HG03025 (cell line): Measurements from ENCODE around the gene LPIN1.

Source experiments
- ATAC-seq: cut with Tn5 transposase; IDR thresholded peaks from one replicate; pipeline ENCODE4 v1.9.1; 2021; ENCODE audit warnings: mild to moderate bottlenecking, moderate library complexity; ENCODE audit not compliant: unreplicated experiment, low FRiP score

Gene LPIN1

GRCh38 chr2:11746376-11746806 lies at the start of gene LPIN1:
TSS of gene LPIN1 (plus strand) at chr2:11746632. CDS start at chr2:11765542, 18,910 bp downstream.
- ATAC-seq: peak; percentile 46

GRCh38 chr2:11696736-11697102 lies 49.7 kb upstream of the LPIN1 start:
- ATAC-seq: no peak

GRCh38 chr2:11697103-11697871 lies 49.1 kb upstream of the LPIN1 start:
- ATAC-seq: no peak

- ATAC-seq: no peak
Measured at GRCh38 chr2:11698009-11698922, 48.2 kb upstream of the LPIN1 start.

- no peak for ATAC-seq
Measured at GRCh38 chr2:11699686-11700670, 46.5 kb upstream of the LPIN1 start.

- ATAC-seq: no peak
Measured at GRCh38 chr2:11701206-11701605, 45.2 kb upstream of the LPIN1 start.

- ATAC-seq: no peak
Measured at GRCh38 chr2:11701751-11702301, 44.6 kb upstream of the LPIN1 start.

GRCh38 chr2:11702946-11703345 lies 43.5 kb upstream of the LPIN1 start:
- no peak for ATAC-seq

GRCh38 chr2:11703700-11704099 lies 42.7 kb upstream of the LPIN1 start:
- ATAC-seq: no peak

- no peak for ATAC-seq
Measured at GRCh38 chr2:11705063-11705462, 41.4 kb upstream of the LPIN1 start.

- ATAC-seq: no peak
Measured at GRCh38 chr2:11705711-11706110, 40.7 kb upstream of the LPIN1 start.

GRCh38 chr2:11708106-11708505 lies 38.3 kb upstream of the LPIN1 start:
- no peak for ATAC-seq

- ATAC-seq: no peak
Measured at GRCh38 chr2:11709293-11709692, 37.1 kb upstream of the LPIN1 start.

GRCh38 chr2:11710210-11710609 lies 36.2 kb upstream of the LPIN1 start:
- no peak for ATAC-seq

- no peak for ATAC-seq
Measured at GRCh38 chr2:11710632-11711353, 35.6 kb upstream of the LPIN1 start.

GRCh38 chr2:11711354-11711716 lies 35.1 kb upstream of the LPIN1 start:
- ATAC-seq: no peak

GRCh38 chr2:11711751-11712150 lies 34.7 kb upstream of the LPIN1 start:
- no peak for ATAC-seq

- ATAC-seq: no peak
Measured at GRCh38 chr2:11712866-11713265, 33.6 kb upstream of the LPIN1 start.

- ATAC-seq: no peak
Measured at GRCh38 chr2:11713815-11714214, 32.6 kb upstream of the LPIN1 start.
